ENCODE measurements around the gene NDFIP2.
A peak's percentile ranks its signal among the peaks of the same experiment; 100 is the strongest.

Gene NDFIP2

DNA sequence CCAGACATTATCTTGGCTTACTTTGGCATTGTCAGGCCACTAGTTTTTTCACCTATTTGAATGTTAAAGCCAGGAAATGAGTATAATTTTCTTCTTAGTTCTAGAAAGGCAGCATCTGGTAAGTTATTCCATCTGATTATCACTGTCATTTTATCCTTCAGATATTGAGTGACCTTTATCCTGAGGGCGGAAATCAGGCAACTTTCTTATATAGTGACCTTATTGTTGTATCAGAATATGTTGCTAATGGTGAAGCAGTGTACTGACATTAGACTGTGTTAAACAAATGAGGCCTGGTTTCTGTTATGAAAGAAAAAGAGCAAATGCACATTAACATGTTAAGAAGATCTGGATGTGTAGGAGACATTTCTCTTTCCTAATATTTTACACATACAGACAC, 5.4 kb upstream of the NDFIP2 start:
- no peaks in the 10 kb centered on the region for H3K27me3 ChIP-seq (ENCODE audit: control insufficient read depth in 2 of 2, insufficient read depth in 2 of 2, low read length in 2 of 2)
- H3K4me3 ChIP-seq (ENCODE audit: low read length in 2 of 2), result no peak overlapping the region
- H3K36me3 ChIP-seq (ENCODE audit: control insufficient read depth in 2 of 2, insufficient read depth in 2 of 2, low read length in 2 of 2), result no peaks in the 10 kb centered on the region
- no peak overlapping the region for H3K9ac ChIP-seq (ENCODE audit: low read depth in 1 of 2, low read length in 2 of 2)
- peaks cover 0 to 3% of the 10 kb centered on the region in 2 donors for H3K4me1 ChIP-seq (ENCODE audit: control insufficient read depth in 2 of 2, insufficient read depth in 2 of 2, low read length in 2 of 2)
- H3K27ac ChIP-seq (ENCODE audit: low read depth in 2 of 2, low read length in 2 of 2), result no peak overlapping the region
- H3K9me3 ChIP-seq (ENCODE audit: control insufficient read depth in 2 of 2, low read length in 2 of 2), result no peaks in the 10 kb centered on the region

DNA sequence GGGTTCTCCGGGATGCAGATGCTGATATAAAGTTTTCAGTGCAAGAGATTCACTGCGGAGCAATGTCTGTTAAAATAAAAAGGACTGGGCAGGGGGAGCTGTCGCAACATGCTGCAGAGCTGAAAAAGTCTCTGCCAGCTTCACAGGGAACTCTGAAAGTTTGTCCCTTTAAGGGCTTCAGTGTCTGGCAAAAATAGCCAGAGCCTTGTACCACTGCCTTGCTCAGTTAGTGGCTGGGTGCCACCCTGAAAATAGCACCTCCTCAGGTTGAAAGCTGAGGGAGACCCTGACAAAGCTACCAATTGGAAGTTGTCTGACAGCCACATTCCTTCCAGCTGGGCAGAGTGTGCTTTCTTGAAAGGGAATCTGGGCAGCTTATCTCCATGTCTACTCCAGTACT, 3.0 kb upstream of the NDFIP2 start:
- H3K27ac ChIP-seq (ENCODE audit: low read depth in 2 of 2, low read length in 2 of 2), result no peak overlapping the region
- no peaks in the 10 kb centered on the region for H3K9me3 ChIP-seq (ENCODE audit: control insufficient read depth in 2 of 2, low read length in 2 of 2)

GRCh38 chr13:79479882-79480281, 1.1 kb upstream of the NDFIP2 start:
- Histone ChIP-seq H3K9me3 (ENCODE audit: control insufficient read depth in 2 of 2, low read length in 2 of 2) (no peaks in the 10 kb centered on the region), H3K27ac (ENCODE audit: low read depth in 2 of 2, low read length in 2 of 2) (no peak overlapping the region), H3K9ac (ENCODE audit: low read depth in 1 of 2, low read length in 2 of 2) (no peak overlapping the region), H3K4me3 (ENCODE audit: low read length in 2 of 2) (no peak overlapping the region), H3K4me1 (ENCODE audit: control insufficient read depth in 2 of 2, insufficient read depth in 2 of 2, low read length in 2 of 2) (peaks cover 9 to 12% of the 10 kb centered on the region in 2 donors), H3K36me3 (ENCODE audit: control insufficient read depth in 2 of 2, insufficient read depth in 2 of 2, low read length in 2 of 2) (no peaks in the 10 kb centered on the region), H3K27me3 (ENCODE audit: control insufficient read depth in 2 of 2, insufficient read depth in 2 of 2, low read length in 2 of 2) (no peaks in the 10 kb centered on the region)

More for the DNA sequence above, 3.0 kb upstream of the NDFIP2 start:
- Histone ChIP-seq H3K36me3 (ENCODE audit: control insufficient read depth in 2 of 2, insufficient read depth in 2 of 2, low read length in 2 of 2) (no peaks in the 10 kb centered on the region), H3K27me3 (ENCODE audit: control insufficient read depth in 2 of 2, insufficient read depth in 2 of 2, low read length in 2 of 2) (no peaks in the 10 kb centered on the region), H3K9ac (ENCODE audit: low read depth in 1 of 2, low read length in 2 of 2) (no peak overlapping the region), H3K4me3 (ENCODE audit: low read length in 2 of 2) (no peak overlapping the region), H3K4me1 (ENCODE audit: control insufficient read depth in 2 of 2, insufficient read depth in 2 of 2, low read length in 2 of 2) (peaks cover 3 to 5% of the 10 kb centered on the region in 2 donors)

- Histone ChIP-seq H3K27ac (ENCODE audit: low read depth in 2 of 2, low read length in 2 of 2) (peak overlapping the region; percentile 93 to 94), H3K4me1 (ENCODE audit: control insufficient read depth in 2 of 2, insufficient read depth in 2 of 2, low read length in 2 of 2) (peaks cover 14 to 17% of the 10 kb centered on the region in 2 donors), H3K27me3 (ENCODE audit: control insufficient read depth in 2 of 2, insufficient read depth in 2 of 2, low read length in 2 of 2) (no peaks in the 10 kb centered on the region), H3K9ac (ENCODE audit: low read depth in 1 of 2, low read length in 2 of 2) (peak overlapping the region; percentile 75 to 99), H3K4me3 (ENCODE audit: low read length in 2 of 2) (peak overlapping the region; percentile 75 to 96), H3K36me3 (ENCODE audit: control insufficient read depth in 2 of 2, insufficient read depth in 2 of 2, low read length in 2 of 2) (no peaks in the 10 kb centered on the region), H3K9me3 (ENCODE audit: control insufficient read depth in 2 of 2, low read length in 2 of 2) (no peaks in the 10 kb centered on the region)
These were observed 714 bp downstream of the NDFIP2 start for GRCh38 chr13:79481685-79482052.

DNA sequence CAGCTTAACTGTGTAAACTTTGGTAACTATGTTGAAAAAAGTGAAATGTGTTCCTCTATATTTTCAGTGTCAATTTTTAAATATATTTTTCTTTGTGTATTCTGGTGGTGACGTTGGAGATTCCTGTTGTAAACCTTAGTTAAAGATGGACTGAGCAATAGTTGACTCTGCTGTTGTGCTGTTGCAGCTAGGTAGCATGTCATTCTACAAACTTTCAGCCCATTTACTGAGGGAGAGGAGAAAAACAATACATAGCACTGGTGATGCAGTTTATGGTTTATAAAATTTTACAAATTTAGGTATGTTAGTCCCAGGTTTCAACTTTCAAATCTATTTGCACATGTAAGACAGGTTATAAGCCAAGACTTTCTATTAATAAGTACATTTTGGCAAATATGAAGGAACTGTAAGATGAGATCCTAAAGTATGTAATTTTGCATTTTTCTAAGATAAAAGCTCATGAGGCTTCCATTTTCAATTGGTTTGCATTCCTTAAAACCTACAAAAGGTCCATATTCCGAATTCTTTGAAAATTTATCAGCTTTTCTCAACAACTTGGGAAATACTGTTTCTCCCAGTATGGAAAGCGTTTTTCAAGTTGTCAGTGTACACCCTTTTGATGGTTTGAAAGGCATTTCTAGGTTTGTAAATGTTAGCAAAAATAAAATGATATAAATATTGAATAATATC, 1.5 kb downstream of the NDFIP2 start:
- peak overlapping the region in 1 of 2 donors; percentile 94 for H3K27ac ChIP-seq (ENCODE audit: low read depth in 2 of 2, low read length in 2 of 2)
- H3K9ac ChIP-seq (ENCODE audit: low read depth in 1 of 2, low read length in 2 of 2), result peak overlapping the region; percentile 75 to 99

GRCh38 chr13:79483086-79483706, 2.2 kb downstream of the NDFIP2 start:
- Histone ChIP-seq H3K4me3 (ENCODE audit: low read length in 2 of 2) (peak overlapping the region; percentile 75 to 96), H3K9ac (ENCODE audit: low read depth in 1 of 2, low read length in 2 of 2) (peak overlapping the region in 1 of 2 donors; percentile 75), H3K27me3 (ENCODE audit: control insufficient read depth in 2 of 2, insufficient read depth in 2 of 2, low read length in 2 of 2) (no peaks in the 10 kb centered on the region), H3K9me3 (ENCODE audit: control insufficient read depth in 2 of 2, low read length in 2 of 2) (no peaks in the 10 kb centered on the region), H3K4me1 (ENCODE audit: control insufficient read depth in 2 of 2, insufficient read depth in 2 of 2, low read length in 2 of 2) (peaks cover 14 to 17% of the 10 kb centered on the region in 2 donors), H3K27ac (ENCODE audit: low read depth in 2 of 2, low read length in 2 of 2) (peak overlapping the region in 1 of 2 donors; percentile 66), H3K36me3 (ENCODE audit: control insufficient read depth in 2 of 2, insufficient read depth in 2 of 2, low read length in 2 of 2) (no peaks in the 10 kb centered on the region)

More for the DNA sequence above, 1.5 kb downstream of the NDFIP2 start:
- H3K4me1 ChIP-seq (ENCODE audit: control insufficient read depth in 2 of 2, insufficient read depth in 2 of 2, low read length in 2 of 2), result peaks cover 14 to 17% of the 10 kb centered on the region in 2 donors
- H3K36me3 ChIP-seq (ENCODE audit: control insufficient read depth in 2 of 2, insufficient read depth in 2 of 2, low read length in 2 of 2), result no peaks in the 10 kb centered on the region
- H3K9me3 ChIP-seq (ENCODE audit: control insufficient read depth in 2 of 2, low read length in 2 of 2), result no peaks in the 10 kb centered on the region
- peak overlapping the region; percentile 75 to 96 for H3K4me3 ChIP-seq (ENCODE audit: low read length in 2 of 2)
- no peaks in the 10 kb centered on the region for H3K27me3 ChIP-seq (ENCODE audit: control insufficient read depth in 2 of 2, insufficient read depth in 2 of 2, low read length in 2 of 2)

- peak overlapping the region; percentile 73 to 84 for H3K27ac ChIP-seq (ENCODE audit: low read depth in 2 of 2, low read length in 2 of 2)
- H3K4me3 ChIP-seq (ENCODE audit: low read length in 2 of 2), result peak overlapping the region; percentile 22 to 32
- H3K9me3 ChIP-seq (ENCODE audit: control insufficient read depth in 2 of 2, low read length in 2 of 2), result no peaks in the 10 kb centered on the region
- H3K36me3 ChIP-seq (ENCODE audit: control insufficient read depth in 2 of 2, insufficient read depth in 2 of 2, low read length in 2 of 2), result no peaks in the 10 kb centered on the region
- H3K27me3 ChIP-seq (ENCODE audit: control insufficient read depth in 2 of 2, insufficient read depth in 2 of 2, low read length in 2 of 2), result no peaks in the 10 kb centered on the region
- H3K4me1 ChIP-seq (ENCODE audit: control insufficient read depth in 2 of 2, insufficient read depth in 2 of 2, low read length in 2 of 2), result peaks cover 14 to 17% of the 10 kb centered on the region in 2 donors
- H3K9ac ChIP-seq (ENCODE audit: low read depth in 1 of 2, low read length in 2 of 2), result peak overlapping the region; percentile 18 to 65
These were observed 4.3 kb downstream of the NDFIP2 start for GRCh38 chr13:79485014-79485811.

DNA sequence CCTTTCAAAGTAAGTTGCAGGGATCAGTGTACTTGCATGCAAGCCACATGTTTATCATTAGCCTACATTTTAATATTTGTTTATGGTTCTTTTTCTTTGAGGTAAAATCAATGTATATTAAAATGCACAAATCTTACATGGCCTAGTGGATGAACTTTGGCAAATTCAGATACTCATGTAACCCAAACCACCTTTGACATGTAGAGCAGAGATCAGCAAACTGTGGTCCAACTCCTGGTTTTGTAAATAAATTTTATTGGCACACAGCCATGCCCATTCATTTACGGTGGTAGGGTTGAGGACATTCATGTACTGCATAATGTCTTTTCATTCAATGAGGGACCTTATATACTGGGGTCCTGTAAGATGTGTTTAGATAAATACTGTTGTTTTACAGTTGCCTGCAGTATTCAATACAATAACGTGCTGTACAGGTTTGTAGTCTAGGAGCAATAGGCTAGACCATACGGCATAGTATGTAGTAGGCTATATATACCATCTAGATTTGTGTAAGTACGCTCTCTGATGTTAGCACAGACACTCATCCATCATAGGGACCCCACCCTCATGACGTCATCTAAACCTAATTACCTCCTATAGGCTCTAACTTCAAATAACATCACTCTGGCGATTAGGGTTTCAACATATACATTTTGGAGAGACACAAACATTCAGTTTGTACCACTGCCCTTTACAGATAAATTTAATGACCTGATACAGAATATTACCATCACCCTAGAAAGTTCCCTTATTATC, 5.7 kb downstream of the NDFIP2 start:
- Histone ChIP-seq H3K4me1 (ENCODE audit: control insufficient read depth in 2 of 2, insufficient read depth in 2 of 2, low read length in 2 of 2) (peaks cover 14 to 24% of the 10 kb centered on the region in 2 donors), H3K4me3 (ENCODE audit: low read length in 2 of 2) (no peak overlapping the region)

GRCh38 chr13:79490326-79490725, 9.4 kb downstream of the NDFIP2 start:
- no peak overlapping the region for H3K27ac ChIP-seq (ENCODE audit: low read depth in 2 of 2, low read length in 2 of 2)

More for the DNA sequence above, 5.7 kb downstream of the NDFIP2 start:
- Histone ChIP-seq H3K9me3 (ENCODE audit: control insufficient read depth in 2 of 2, low read length in 2 of 2) (no peaks in the 10 kb centered on the region), H3K9ac (ENCODE audit: low read depth in 1 of 2, low read length in 2 of 2) (no peak overlapping the region), H3K36me3 (ENCODE audit: control insufficient read depth in 2 of 2, insufficient read depth in 2 of 2, low read length in 2 of 2) (no peaks in the 10 kb centered on the region), H3K27ac (ENCODE audit: low read depth in 2 of 2, low read length in 2 of 2) (no peak overlapping the region), H3K27me3 (ENCODE audit: control insufficient read depth in 2 of 2, insufficient read depth in 2 of 2, low read length in 2 of 2) (no peaks in the 10 kb centered on the region)

More at GRCh38 chr13:79490326-79490725, 9.4 kb downstream of the NDFIP2 start:
- Histone ChIP-seq H3K27me3 (ENCODE audit: control insufficient read depth in 2 of 2, insufficient read depth in 2 of 2, low read length in 2 of 2) (no peaks in the 10 kb centered on the region), H3K4me1 (ENCODE audit: control insufficient read depth in 2 of 2, insufficient read depth in 2 of 2, low read length in 2 of 2) (peaks cover 6 to 36% of the 10 kb centered on the region in 2 donors), H3K4me3 (ENCODE audit: low read length in 2 of 2) (no peak overlapping the region), H3K9ac (ENCODE audit: low read depth in 1 of 2, low read length in 2 of 2) (no peak overlapping the region), H3K9me3 (ENCODE audit: control insufficient read depth in 2 of 2, low read length in 2 of 2) (no peaks in the 10 kb centered on the region), H3K36me3 (ENCODE audit: control insufficient read depth in 2 of 2, insufficient read depth in 2 of 2, low read length in 2 of 2) (no peaks in the 10 kb centered on the region)

All from mucosa of rectum (tissue), 2 donors.